Endothelial cell of umbilical vein (primary cell): ENCODE results near the gene RBP5. TPM values are rescaled to one million over a fixed set of nuclear protein-coding genes. Genes with fewer than 3 reads are reported as not detected.

Experiments
- BruUV-seq: library from RNA; stranded (reverse); fragments of 400-500 nt; replicated peaks from 2 replicates; lab custom pipeline; 2021; lab: Mats Ljungman, UMichigan
- CTCF ChIA-PET: fragments of 300-600, 350-600 bp; sonication (Branson Sonifier 250); formaldehyde crosslinking; loops from one replicate; lab custom pipeline; 2021; ENCODE audit warnings: antibody characterized with exemption, inconsistent platforms; lab: Charles Lee
- POLR2A ChIA-PET: fragments of 300-600, 350-600 bp; sonication (Branson Sonifier 250); formaldehyde crosslinking; loops from one replicate; lab custom pipeline; 2021; ENCODE audit warnings: antibody characterized with exemption, inconsistent platforms; lab: Charles Lee
- DNase-seq: peaks from one replicate; pipeline ENCODE4 v3.0.0-alpha.2; 2011; ENCODE audit warnings: low read depth, low spot score
- FAIRE-seq: peaks from 2 replicates; lab custom pipeline; 2011; peaks lifted over from hg19 to GRCh38; lab: Jason Lieb, UNC
- H2AFZ ChIP-seq: 2 replicates; pipeline ENCODE4 v1.6.0; 2012; ENCODE audit warnings: low read depth, low read length, control low read depth, inconsistent platforms
- H3K27ac ChIP-seq: 2 replicates; pipeline ENCODE4 v1.5.1; 2011; ENCODE audit warnings: low read depth, mild to moderate bottlenecking, control low read depth, low read length, moderate library complexity; ENCODE audit not compliant: insufficient read depth
- H3K27me3 ChIP-seq, 2 experiments: 2 replicates each; pipeline versions ENCODE4 v1.6.0 to v1.6.1; 2011; ENCODE audit warnings: low read length in 2 of 2, mixed read lengths in 1 of 2; ENCODE audit not compliant: control insufficient read depth in 2 of 2, insufficient read depth in 2 of 2
- H3K36me3 ChIP-seq, 2 experiments: 2 replicates in 1 of 2; 3 replicates in 1 of 2; pipeline ENCODE4 v1.5.1; 2011; ENCODE audit warnings: low read length in 2 of 2, mild to moderate bottlenecking in 1 of 2, moderate library complexity in 1 of 2; ENCODE audit not compliant: control insufficient read depth in 2 of 2, insufficient read depth in 2 of 2; ENCODE audit errors: extremely low read depth in 1 of 2
- H3K4me1 ChIP-seq: 3 replicates; pipeline ENCODE4 v1.5.1; 2011; ENCODE audit warnings: mild to moderate bottlenecking, low read length; ENCODE audit not compliant: control insufficient read depth, insufficient read depth; ENCODE audit errors: extremely low read depth
- H3K4me2 ChIP-seq: 2 replicates; pipeline ENCODE4 v1.6.1; 2011; ENCODE audit warnings: low read length, control low read depth, mixed read lengths; ENCODE audit not compliant: insufficient read depth
- H3K4me3 ChIP-seq, 3 experiments: fragments of 200-600 bp in 1 of 3; sonication (generic), shearing (Covaris generic) in 1 of 3; replicated peaks in 1 of 3; 2 replicates each; pipeline ENCODE4 v1.5.1; 2011 to 2016; ENCODE audit warnings: control low read depth in 3 of 3, low read length in 3 of 3, mild to moderate bottlenecking in 2 of 3, inconsistent platforms in 1 of 3, low read depth in 1 of 3, moderate library complexity in 1 of 3; ENCODE audit not compliant: insufficient read depth in 1 of 3
- H3K79me2 ChIP-seq: 2 replicates; pipeline ENCODE4 v1.6.0; 2012; ENCODE audit warnings: low read length, inconsistent platforms; ENCODE audit not compliant: control insufficient read depth, insufficient read depth
- H3K9ac ChIP-seq: replicated peaks from 2 replicates; pipeline ENCODE3; 2011; ENCODE audit warnings: low read length, control low read depth; ENCODE audit not compliant: insufficient read depth; ENCODE audit errors: extremely low read depth
- H3K9me1 ChIP-seq: replicated peaks from 3 replicates; pipeline ENCODE4 v1.6.0; 2011; ENCODE audit warnings: mild to moderate bottlenecking, low read length; ENCODE audit not compliant: control insufficient read depth, insufficient read depth; ENCODE audit errors: extremely low read depth
- H3K9me3 ChIP-seq: replicated peaks from 2 replicates; pipeline ENCODE4 v1.5.1; 2012; ENCODE audit warnings: low read length, inconsistent platforms; ENCODE audit not compliant: control insufficient read depth, insufficient read depth
- H4K20me1 ChIP-seq: replicated peaks from 2 replicates; pipeline ENCODE3; 2011; ENCODE audit warnings: mild to moderate bottlenecking, low read length; ENCODE audit not compliant: control insufficient read depth, insufficient read depth; ENCODE audit errors: extremely low read depth
- EZH2 ChIP-seq: IDR thresholded peaks from 2 replicates; pipeline ENCODE4 v1.6.1; 2012; ENCODE audit warnings: borderline replicate concordance, low read depth, mild to moderate bottlenecking, moderate library complexity, low read length, inconsistent platforms; ENCODE audit not compliant: severe bottlenecking
- FOS ChIP-seq: IDR thresholded peaks from 2 replicates; pipeline ENCODE4 v1.6.1; 2011; ENCODE audit warnings: mild to moderate bottlenecking, low read length, moderate library complexity, borderline replicate concordance; ENCODE audit not compliant: insufficient read depth
- GATA2 ChIP-seq: IDR thresholded peaks from 2 replicates; pipeline ENCODE4 v1.7.0; 2011; ENCODE audit warnings: low read depth, mild to moderate bottlenecking, moderate library complexity, mixed read lengths, low read length; ENCODE audit not compliant: insufficient read length, insufficient read depth
- JUN ChIP-seq: IDR thresholded peaks from 2 replicates; pipeline ENCODE4 v1.6.1; 2011; ENCODE audit warnings: borderline replicate concordance, low read depth; ENCODE audit not compliant: insufficient read length, insufficient read depth
- MAX ChIP-seq: IDR thresholded peaks from 2 replicates; pipeline ENCODE4 v1.6.1; 2011; ENCODE audit not compliant: insufficient read depth, insufficient read length
- MYC ChIP-seq: IDR thresholded peaks from one replicate; pipeline ENCODE4 v1.6.1; 2011; ENCODE audit warnings: mild to moderate bottlenecking, low read depth, low read length
- POLR2A ChIP-seq: IDR thresholded peaks from 2 replicates; pipeline ENCODE4 v1.6.1; 2012; ENCODE audit warnings: low read depth, mild to moderate bottlenecking, control low read depth, low read length
- POLR2AphosphoS5 ChIP-seq: IDR thresholded peaks from 2 replicates; pipeline ENCODE4 v1.6.1; 2012; ENCODE audit warnings: low read depth, mild to moderate bottlenecking, control low read depth, low read length, moderate library complexity; ENCODE audit not compliant: insufficient read depth
- dilution Hi-C: fragments of 300-500 bp; cut with MboI; formaldehyde crosslinking; loops from one replicate; pipeline ENCODE4 v1.15.0; 2019; ENCODE audit warnings: low sequenced_read_pairs; ENCODE audit not compliant: extremely low pct_ligation_motif_present
- intact Hi-C: fragments of 100-400 bp; cut with micrococcal nuclease; formaldehyde crosslinking; loops from one replicate; pipeline ENCODE4 v1.10.0; 2022
- polyA plus RNA-seq, 4 experiments: library from polyadenylated mRNA; depleted of rRNA in 3 of 4; stranded (reverse) in 3 of 4; unstranded in 1 of 4; fragments of >200 nt; gene quantifications; 2 replicates each; pipeline versions ENCODE4 v1.2.1 to v1.2.3, GENCODE V29; 2011 to 2012; ENCODE audit warnings: missing spikeins in 1 of 4
- total RNA-seq: library from RNA; stranded (reverse); gene quantifications from 2 replicates; pipeline ENCODE4 v1.2.3, GENCODE V29; 2021
- TF ChIP-seq, protein P1 (sequence below), 2 donors: IDR thresholded peaks; 1 replicate in 1 of 2; 2 replicates in 1 of 2; pipeline ENCODE4 v1.5.1; 2011; ENCODE audit warnings: low read length in 2 of 2, mild to moderate bottlenecking in 2 of 2, moderate library complexity in 2 of 2, control low read depth in 1 of 2, inconsistent platforms in 1 of 2, low read depth in 1 of 2; ENCODE audit not compliant: insufficient read depth in 1 of 2; ENCODE audit errors: extremely low read depth in 1 of 2

RBP5 gene
- total and polyA plus RNA-seq, 2 donors (not counting 3 experiments of a cell fraction or from before 2014, with no cell fraction given), result 0.12 TPM; not detected in 1

DNA sequence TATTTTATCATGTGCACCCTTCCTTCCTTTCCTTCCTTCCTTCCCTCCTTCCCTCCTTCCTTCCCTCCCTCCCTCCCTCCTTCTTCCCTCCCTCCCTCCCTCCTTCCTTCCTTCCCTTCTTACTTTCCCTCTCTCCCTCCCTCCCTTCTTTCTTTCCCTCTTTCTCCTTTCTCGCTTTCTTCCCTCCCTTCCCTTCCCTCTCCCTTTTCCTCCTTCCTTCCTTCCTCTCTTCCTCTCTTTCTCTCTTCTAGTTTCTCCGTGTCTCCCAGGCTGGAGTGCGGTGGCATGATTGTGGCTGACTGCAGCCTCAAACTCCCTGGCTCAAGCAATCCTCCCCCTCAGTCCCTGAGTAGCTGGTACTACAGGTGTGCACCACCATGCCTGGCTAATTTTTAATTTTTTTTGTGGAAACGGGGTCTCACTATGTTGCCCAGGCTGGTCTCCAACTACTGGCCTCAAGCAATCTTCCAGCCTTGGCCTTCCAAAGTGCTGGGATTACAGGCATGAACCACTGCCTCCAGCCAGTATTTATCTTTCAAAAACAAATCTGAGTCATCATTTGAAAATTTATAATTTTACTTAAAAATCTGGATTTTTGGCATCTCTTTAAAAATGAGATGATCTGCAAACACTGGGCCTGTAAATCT lies 27.5 kb downstream of the RBP5 start:
- BruUV-seq, result no TSS peak
- Histone ChIP-seq H3K9me3 (no peaks in the 10 kb centered on the region), H3K36me3 (peaks cover 0 to 1% of the 10 kb centered on the region in 2 experiments), H2AFZ (no peak overlapping the region), H3K4me2 (no peak overlapping the region), H3K4me3 (no peak overlapping the region), H4K20me1 (no peaks in the 10 kb centered on the region), H3K9ac (no peak overlapping the region), H3K9me1 (no peaks in the 10 kb centered on the region), H3K79me2 (no peaks in the 10 kb centered on the region), H3K27me3 (no peaks in the 10 kb centered on the region), H3K27ac (no peak overlapping the region), H3K4me1 (no peaks in the 10 kb centered on the region)
- TF ChIP-seq MAX (no peak), EZH2 (no peak), FOS (no peak), POLR2A (no peak), MYC (no peak), POLR2AphosphoS5 (no peak), JUN (no peak), GATA2 (no peak)
- TF ChIP-seq, protein P1, sequence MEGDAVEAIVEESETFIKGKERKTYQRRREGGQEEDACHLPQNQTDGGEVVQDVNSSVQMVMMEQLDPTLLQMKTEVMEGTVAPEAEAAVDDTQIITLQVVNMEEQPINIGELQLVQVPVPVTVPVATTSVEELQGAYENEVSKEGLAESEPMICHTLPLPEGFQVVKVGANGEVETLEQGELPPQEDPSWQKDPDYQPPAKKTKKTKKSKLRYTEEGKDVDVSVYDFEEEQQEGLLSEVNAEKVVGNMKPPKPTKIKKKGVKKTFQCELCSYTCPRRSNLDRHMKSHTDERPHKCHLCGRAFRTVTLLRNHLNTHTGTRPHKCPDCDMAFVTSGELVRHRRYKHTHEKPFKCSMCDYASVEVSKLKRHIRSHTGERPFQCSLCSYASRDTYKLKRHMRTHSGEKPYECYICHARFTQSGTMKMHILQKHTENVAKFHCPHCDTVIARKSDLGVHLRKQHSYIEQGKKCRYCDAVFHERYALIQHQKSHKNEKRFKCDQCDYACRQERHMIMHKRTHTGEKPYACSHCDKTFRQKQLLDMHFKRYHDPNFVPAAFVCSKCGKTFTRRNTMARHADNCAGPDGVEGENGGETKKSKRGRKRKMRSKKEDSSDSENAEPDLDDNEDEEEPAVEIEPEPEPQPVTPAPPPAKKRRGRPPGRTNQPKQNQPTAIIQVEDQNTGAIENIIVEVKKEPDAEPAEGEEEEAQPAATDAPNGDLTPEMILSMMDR (IDR thresholded peaks at IDR 0.05; ENCODE audit: extremely low read depth in 1 of 2, insufficient read depth in 1 of 2, low read depth in 1 of 2, low read length in 2 of 2), result no peak
- intact Hi-C loops (no loop called here), dilution Hi-C loops (no loop called here)
- FAIRE-seq (no peak), DNase-seq (no peak)
- CTCF ChIA-PET, result no interaction called here
- POLR2A ChIA-PET, result no interaction called here
